HL-60 (cell line): Measurements from ENCODE around the gene NUCKS1.

Source experiments
- CTCF ChIP-seq: IDR thresholded peaks from one replicate; pipeline ENCODE4 v1.5.1; 2011; ENCODE audit warnings: low read length, control low read depth, inconsistent platforms; ENCODE audit not compliant: insufficient read depth
- TF ChIP-seq, protein P1 (sequence below): IDR thresholded peaks from 2 replicates; pipeline ENCODE4 v1.6.1; 2012; ENCODE audit warnings: low read depth; ENCODE audit not compliant: insufficient replicate concordance

- peak; percentile 88 for TF ChIP-seq CTCF
- TF ChIP-seq, protein P1, sequence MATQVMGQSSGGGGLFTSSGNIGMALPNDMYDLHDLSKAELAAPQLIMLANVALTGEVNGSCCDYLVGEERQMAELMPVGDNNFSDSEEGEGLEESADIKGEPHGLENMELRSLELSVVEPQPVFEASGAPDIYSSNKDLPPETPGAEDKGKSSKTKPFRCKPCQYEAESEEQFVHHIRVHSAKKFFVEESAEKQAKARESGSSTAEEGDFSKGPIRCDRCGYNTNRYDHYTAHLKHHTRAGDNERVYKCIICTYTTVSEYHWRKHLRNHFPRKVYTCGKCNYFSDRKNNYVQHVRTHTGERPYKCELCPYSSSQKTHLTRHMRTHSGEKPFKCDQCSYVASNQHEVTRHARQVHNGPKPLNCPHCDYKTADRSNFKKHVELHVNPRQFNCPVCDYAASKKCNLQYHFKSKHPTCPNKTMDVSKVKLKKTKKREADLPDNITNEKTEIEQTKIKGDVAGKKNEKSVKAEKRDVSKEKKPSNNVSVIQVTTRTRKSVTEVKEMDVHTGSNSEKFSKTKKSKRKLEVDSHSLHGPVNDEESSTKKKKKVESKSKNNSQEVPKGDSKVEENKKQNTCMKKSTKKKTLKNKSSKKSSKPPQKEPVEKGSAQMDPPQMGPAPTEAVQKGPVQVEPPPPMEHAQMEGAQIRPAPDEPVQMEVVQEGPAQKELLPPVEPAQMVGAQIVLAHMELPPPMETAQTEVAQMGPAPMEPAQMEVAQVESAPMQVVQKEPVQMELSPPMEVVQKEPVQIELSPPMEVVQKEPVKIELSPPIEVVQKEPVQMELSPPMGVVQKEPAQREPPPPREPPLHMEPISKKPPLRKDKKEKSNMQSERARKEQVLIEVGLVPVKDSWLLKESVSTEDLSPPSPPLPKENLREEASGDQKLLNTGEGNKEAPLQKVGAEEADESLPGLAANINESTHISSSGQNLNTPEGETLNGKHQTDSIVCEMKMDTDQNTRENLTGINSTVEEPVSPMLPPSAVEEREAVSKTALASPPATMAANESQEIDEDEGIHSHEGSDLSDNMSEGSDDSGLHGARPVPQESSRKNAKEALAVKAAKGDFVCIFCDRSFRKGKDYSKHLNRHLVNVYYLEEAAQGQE = no peak
Measured at GRCh38 chr1:205711105-205712048, 38.6 kb downstream of the NUCKS1 start.
